ENCODE measurements around the gene IGF2R. TPM values are rescaled to one million over a fixed set of nuclear protein-coding genes. Genes with fewer than 3 reads are reported as not detected.

Gene IGF2R
- total and polyA plus RNA-seq, 2 of the 13 experiments (the other 11 are each of a cell fraction or from before 2014, with no cell fraction given), result 38.3 to 70.0 TPM

GRCh38 chr6:160080097-160080496, 111.2 kb downstream of the IGF2R start:
- in situ Hi-C loops (cut with HindIII; ENCODE audit: extremely low pct_ligation_motif_present, low pct_unique_long_range_greater_than_20kb) (no loop called here), intact Hi-C loops (cut with micrococcal nuclease; ENCODE audit: unreplicated experiment) (no loop called here)
- no peak overlapping the region for H3K4me2 ChIP-seq (ENCODE audit: low read depth, low read length)
- ChIA-PET POLR2A (no interaction called here), CTCF (ENCODE audit: low intra/inter-chr PET ratio, low total read pairs) (no interaction called here)
- no TSS peak for BruUV-seq (replicated peaks)
- no peaks in the 10 kb centered on the region for H3K9me3 ChIP-seq (ENCODE audit: low read length)
- DNase-seq (ENCODE audit: low spot score), result no peak
- no peaks in the 10 kb centered on the region for H4K20me1 ChIP-seq (ENCODE audit: insufficient read depth, low read length)
- no peak overlapping the region for H3K4me3 ChIP-seq (replicated peaks in 1 of 3; ENCODE audit: insufficient read depth in 1 of 3, low read depth in 2 of 3, low read length in 3 of 3)
- H3K79me2 ChIP-seq (ENCODE audit: insufficient read depth, low read length), result no peaks in the 10 kb centered on the region
- H3K4me1 ChIP-seq (ENCODE audit: insufficient read depth, low read length), result peaks cover 11% of the 10 kb centered on the region
- WGBS (ENCODE audit: low lambda C conversion rate), result 97% methylated on average over 17 of the region's 17 CpGs
- no peak for FAIRE-seq
- no peak overlapping the region for H2AFZ ChIP-seq (ENCODE audit: low read length)
- peaks cover 44 to 85% of the 10 kb centered on the region in 2 experiments for H3K36me3 ChIP-seq (replicated peaks in 1 of 2; ENCODE audit: control insufficient read depth in 1 of 2, insufficient read depth in 2 of 2, low read length in 2 of 2)
- no peaks in the 10 kb centered on the region for H3K27me3 ChIP-seq (ENCODE audit: control insufficient read depth in 1 of 2, insufficient read depth in 2 of 2, low read length in 2 of 2)
- H3K27ac ChIP-seq (ENCODE audit: extremely low read length, insufficient read depth, low read length), result no peak overlapping the region
- peak; percentile 13 for ATAC-seq
- H3K9ac ChIP-seq (ENCODE audit: insufficient read depth, low read depth, low read length), result no peak overlapping the region
- no peak for TF ChIP-seq CEBPG (CRISPR knock-in tag; IDR thresholded peaks at IDR 0.05)
- TF ChIP-seq KDM1A (CRISPR knock-in tag; IDR thresholded peaks at IDR 0.05), result no peak
- no peak for TF ChIP-seq ZBTB25 (CRISPR knock-in tag; IDR thresholded peaks at IDR 0.05)
- no peak for TF ChIP-seq ASH2L (IDR thresholded peaks at IDR 0.05; ENCODE audit: insufficient read length, low read depth, low read length)
- no peak for TF ChIP-seq NR2F1 (CRISPR knock-in tag; IDR thresholded peaks at IDR 0.05)
- no peak for TF ChIP-seq KMT2A (CRISPR knock-in tag; IDR thresholded peaks at IDR 0.05)
- TF ChIP-seq ZBTB44 (CRISPR knock-in tag; IDR thresholded peaks at IDR 0.05), result no peak
- TF ChIP-seq YEATS4 (CRISPR knock-in tag; IDR thresholded peaks at IDR 0.05; ENCODE audit: borderline replicate concordance), result no peak
- TF ChIP-seq ESRRA (CRISPR knock-in tag; IDR thresholded peaks at IDR 0.05; ENCODE audit: low read depth), result no peak
- TF ChIP-seq ZHX2 (IDR thresholded peaks at IDR 0.05; ENCODE audit: low read depth), result no peak
- no peak for TF ChIP-seq ZHX2 (CRISPR knock-in tag; IDR thresholded peaks at IDR 0.05; ENCODE audit: borderline replicate concordance)
- TF ChIP-seq ZNF614 (CRISPR knock-in tag; IDR thresholded peaks at IDR 0.05; ENCODE audit: borderline replicate concordance), result no peak
- TF ChIP-seq ZNF337 (CRISPR knock-in tag; IDR thresholded peaks at IDR 0.05; ENCODE audit: borderline replicate concordance, low read depth), result no peak
- no peak for TF ChIP-seq MIER3 (CRISPR knock-in tag; IDR thresholded peaks at IDR 0.05; ENCODE audit: borderline replicate concordance)

Measured in HepG2 (cell line).